Progenitor cell of endocrine pancreas (in vitro differentiated cells): ENCODE data around the gene CBY1. TPM values are rescaled to one million over a fixed set of nuclear protein-coding genes. Genes with fewer than 3 reads are reported as not detected.
"Not testable (repeated sequence)": the region's sequence is repeated elsewhere in the genome, so short reads cannot be mapped to it uniquely, and the experiment has no call there.

ENCODE experiments used
- DNase-seq: peaks from one replicate; pipeline ENCODE4 v3.0.0; 2021; ENCODE audit warnings: low spot score; ENCODE audit not compliant: unreplicated experiment
- H3K27ac Mint-ChIP-seq: 2 replicates; pipeline ENCODE4 v1.8.0; 2021; ENCODE audit warnings: mild to moderate bottlenecking, moderate library complexity, mixed read lengths
- H3K27me3 Mint-ChIP-seq: 2 replicates; pipeline ENCODE4 v1.8.0; 2021; ENCODE audit warnings: mixed read lengths
- H3K36me3 Mint-ChIP-seq: 2 replicates; pipeline ENCODE4 v1.8.0; 2022; ENCODE audit warnings: mixed read lengths; ENCODE audit not compliant: insufficient read depth
- H3K4me1 Mint-ChIP-seq: 2 replicates; pipeline ENCODE4 v1.8.0; 2021; ENCODE audit warnings: low read depth, mixed read lengths
- H3K4me3 Mint-ChIP-seq: 2 replicates; pipeline ENCODE4 v1.8.0; 2021; ENCODE audit warnings: low read depth, mild to moderate bottlenecking, moderate library complexity, mixed read lengths
- H3K9me3 Mint-ChIP-seq: 2 replicates; pipeline ENCODE4 v1.8.0; 2021; ENCODE audit warnings: low read depth, mixed read lengths
- CTCF ChIP-seq: fragments of 200-600 bp; sonication (generic); IDR thresholded peaks from one replicate; pipeline ENCODE4 v1.5.0; 2021; ENCODE audit warnings: antibody characterized with exemption, mild to moderate bottlenecking; ENCODE audit not compliant: unreplicated experiment
- total RNA-seq: library from RNA; stranded (reverse); gene quantifications from 2 replicates; pipeline ENCODE4 v1.2.1, GENCODE V29; 2021

Gene CBY1
- total RNA-seq, 1 donor from 2014 or later: 50.5 TPM

GRCh38 chr22:38612217-38613006 is 44.0 kb upstream of the CBY1 start:
- Mint-ChIP-seq H3K4me1 (peaks cover 7% of the 10 kb centered on the region), H3K9me3 (no peaks in the 10 kb centered on the region)

GRCh38 chr22:38613588-38613987 is 42.9 kb upstream of the CBY1 start:
- Mint-ChIP-seq H3K27me3 (no peaks in the 10 kb centered on the region), H3K4me1 (peaks cover 3% of the 10 kb centered on the region), H3K9me3 (peaks cover 3% of the 10 kb centered on the region), H3K36me3 (peaks cover 37% of the 10 kb centered on the region), H3K4me3 (no peak overlapping the region), H3K27ac (no peak overlapping the region)
- no peak for TF ChIP-seq CTCF
- DNase-seq: no peak

More at GRCh38 chr22:38612217-38613006, 44.0 kb upstream of the CBY1 start:
- Mint-ChIP-seq H3K4me3 (no peak overlapping the region), H3K36me3 (peaks cover 29% of the 10 kb centered on the region), H3K27me3 (no peaks in the 10 kb centered on the region), H3K27ac (no peak overlapping the region)
- TF ChIP-seq CTCF: no peak
- no peak for DNase-seq

GRCh38 chr22:38614332-38615063 is 41.9 kb upstream of the CBY1 start:
- no peak for DNase-seq
- no peak overlapping the region for H3K27ac Mint-ChIP-seq
- H3K27me3 Mint-ChIP-seq: no peaks in the 10 kb centered on the region
- H3K4me3 Mint-ChIP-seq: no peak overlapping the region
- H3K36me3 Mint-ChIP-seq: peaks cover 45% of the 10 kb centered on the region
- TF ChIP-seq CTCF: no peak
- peaks cover 6% of the 10 kb centered on the region for H3K9me3 Mint-ChIP-seq
- peaks cover 3% of the 10 kb centered on the region for H3K4me1 Mint-ChIP-seq

GRCh38 chr22:38615064-38615405 is 41.4 kb upstream of the CBY1 start:
- peaks cover 49% of the 10 kb centered on the region for H3K36me3 Mint-ChIP-seq
- H3K9me3 Mint-ChIP-seq, H3K27ac Mint-ChIP-seq, H3K27me3 Mint-ChIP-seq, H3K4me3 Mint-ChIP-seq, H3K4me1 Mint-ChIP-seq, DNase-seq: not testable (repeated sequence)

GRCh38 chr22:38618258-38618657 is 38.2 kb upstream of the CBY1 start:
- Mint-ChIP-seq H3K9me3 (peaks cover 6% of the 10 kb centered on the region), H3K36me3 (peaks cover 39% of the 10 kb centered on the region), H3K4me1 (no peaks in the 10 kb centered on the region), H3K4me3 (no peak overlapping the region), H3K27me3 (no peaks in the 10 kb centered on the region), H3K27ac (no peak overlapping the region)
- no peak for TF ChIP-seq CTCF
- no peak for DNase-seq
